ENCODE data around the gene EXOG.

DNA sequence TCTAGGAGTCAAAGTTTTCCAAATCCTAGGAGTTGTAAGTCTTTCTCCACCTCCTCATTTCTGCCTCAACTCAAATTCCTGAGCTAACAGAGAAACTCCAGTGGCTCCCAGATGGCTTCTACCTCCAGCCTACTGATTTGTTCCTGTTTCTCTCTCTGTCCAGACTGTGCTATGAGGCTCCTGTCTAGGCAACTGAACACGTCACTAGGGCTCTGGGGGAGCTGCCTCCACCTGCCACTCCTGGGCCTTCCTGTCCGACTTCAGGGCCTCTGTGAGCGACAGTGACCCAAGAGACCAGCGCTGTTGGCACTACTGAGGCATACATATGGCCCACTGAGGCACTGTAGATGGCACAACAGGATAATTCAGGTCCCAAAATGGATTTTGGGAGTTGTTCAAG, 71.4 kb downstream of the EXOG start:
- TF ChIP-seq, protein P1, sequence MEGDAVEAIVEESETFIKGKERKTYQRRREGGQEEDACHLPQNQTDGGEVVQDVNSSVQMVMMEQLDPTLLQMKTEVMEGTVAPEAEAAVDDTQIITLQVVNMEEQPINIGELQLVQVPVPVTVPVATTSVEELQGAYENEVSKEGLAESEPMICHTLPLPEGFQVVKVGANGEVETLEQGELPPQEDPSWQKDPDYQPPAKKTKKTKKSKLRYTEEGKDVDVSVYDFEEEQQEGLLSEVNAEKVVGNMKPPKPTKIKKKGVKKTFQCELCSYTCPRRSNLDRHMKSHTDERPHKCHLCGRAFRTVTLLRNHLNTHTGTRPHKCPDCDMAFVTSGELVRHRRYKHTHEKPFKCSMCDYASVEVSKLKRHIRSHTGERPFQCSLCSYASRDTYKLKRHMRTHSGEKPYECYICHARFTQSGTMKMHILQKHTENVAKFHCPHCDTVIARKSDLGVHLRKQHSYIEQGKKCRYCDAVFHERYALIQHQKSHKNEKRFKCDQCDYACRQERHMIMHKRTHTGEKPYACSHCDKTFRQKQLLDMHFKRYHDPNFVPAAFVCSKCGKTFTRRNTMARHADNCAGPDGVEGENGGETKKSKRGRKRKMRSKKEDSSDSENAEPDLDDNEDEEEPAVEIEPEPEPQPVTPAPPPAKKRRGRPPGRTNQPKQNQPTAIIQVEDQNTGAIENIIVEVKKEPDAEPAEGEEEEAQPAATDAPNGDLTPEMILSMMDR (IDR thresholded peaks at IDR 0.05 in 8 of 11, conservative IDR thresholded peaks at IDR 0.05 in 3 of 11) = no peak
- TF ChIP-seq POLR2A (IDR thresholded peaks at IDR 0.05) (no peak), POLR2AphosphoS5 (IDR thresholded peaks at IDR 0.05) (no peak)

Measured in spleen (tissue), 7 donors.